Right lobe of liver (tissue), 4 donors: ENCODE data around the gene TMC5.

ENCODE experiments used
- POLR2A ChIP-seq: fragments of 450-650 bp; IDR thresholded peaks from one replicate; pipeline ENCODE4 v1.6.1; 2017; ENCODE audit warnings: antibody characterized with exemption, mild to moderate bottlenecking
- TF ChIP-seq, protein P1 (sequence below), 4 donors: fragments of 200-600 bp in 3 of 4; fragments of 450-650 bp in 1 of 4; IDR thresholded peaks; one replicate each; pipeline versions ENCODE4 v1.5.1 to v1.8.0; 2016 to 2022; ENCODE audit warnings: antibody characterized with exemption in 4 of 4, mild to moderate bottlenecking in 2 of 4
- donor health status: DM: no; HTN: no; CAD: no.
- donor health status: DM: no; HTN: no; CAD: no.
- donor health status: DM: no; HTN: yes; CAD: no.

DNA sequence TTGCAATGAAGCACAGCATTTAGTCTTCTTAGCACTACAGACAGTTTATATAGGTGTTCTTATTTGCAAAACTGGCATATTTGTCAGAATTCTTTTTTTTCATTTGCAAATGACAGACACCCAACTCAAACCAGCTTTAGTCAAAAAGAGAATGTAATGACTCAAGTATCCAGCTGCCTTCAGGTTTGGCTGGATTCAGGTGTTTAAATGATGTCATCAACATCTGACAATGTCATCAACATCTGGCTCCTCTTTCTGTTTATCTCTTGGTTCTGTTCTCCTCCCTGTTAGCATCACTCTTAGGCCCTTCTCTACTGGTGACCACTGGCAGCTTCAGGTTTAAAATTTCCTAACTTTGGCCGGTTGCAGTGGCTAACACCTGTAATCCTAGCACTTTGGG lies 18.9 kb downstream of the TMC5 start:
- TF ChIP-seq, protein P1, sequence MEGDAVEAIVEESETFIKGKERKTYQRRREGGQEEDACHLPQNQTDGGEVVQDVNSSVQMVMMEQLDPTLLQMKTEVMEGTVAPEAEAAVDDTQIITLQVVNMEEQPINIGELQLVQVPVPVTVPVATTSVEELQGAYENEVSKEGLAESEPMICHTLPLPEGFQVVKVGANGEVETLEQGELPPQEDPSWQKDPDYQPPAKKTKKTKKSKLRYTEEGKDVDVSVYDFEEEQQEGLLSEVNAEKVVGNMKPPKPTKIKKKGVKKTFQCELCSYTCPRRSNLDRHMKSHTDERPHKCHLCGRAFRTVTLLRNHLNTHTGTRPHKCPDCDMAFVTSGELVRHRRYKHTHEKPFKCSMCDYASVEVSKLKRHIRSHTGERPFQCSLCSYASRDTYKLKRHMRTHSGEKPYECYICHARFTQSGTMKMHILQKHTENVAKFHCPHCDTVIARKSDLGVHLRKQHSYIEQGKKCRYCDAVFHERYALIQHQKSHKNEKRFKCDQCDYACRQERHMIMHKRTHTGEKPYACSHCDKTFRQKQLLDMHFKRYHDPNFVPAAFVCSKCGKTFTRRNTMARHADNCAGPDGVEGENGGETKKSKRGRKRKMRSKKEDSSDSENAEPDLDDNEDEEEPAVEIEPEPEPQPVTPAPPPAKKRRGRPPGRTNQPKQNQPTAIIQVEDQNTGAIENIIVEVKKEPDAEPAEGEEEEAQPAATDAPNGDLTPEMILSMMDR (IDR thresholded peaks at IDR 0.05): no peak
- no peak for TF ChIP-seq POLR2A
